HUES48 (cell line): ENCODE measurements around the gene CFD.
"Not testable (repeated sequence)": the region's sequence is repeated elsewhere in the genome, so short reads cannot be mapped to it uniquely, and the experiment has no call there.

Experiments
- H3K27ac ChIP-seq: one replicate; pipeline ENCODE4 v1.7.0; 2013; ENCODE audit warnings: low read depth, low read length, inconsistent platforms
- H3K27me3 ChIP-seq: 2 replicates; pipeline ENCODE4 v1.6.1; 2013; ENCODE audit warnings: mild to moderate bottlenecking, low read length; ENCODE audit not compliant: control insufficient read depth, insufficient read depth
- H3K36me3 ChIP-seq: 2 replicates; pipeline ENCODE4 v1.6.1; 2013; ENCODE audit warnings: low read length; ENCODE audit not compliant: control insufficient read depth, insufficient read depth
- H3K4me1 ChIP-seq: 2 replicates; pipeline ENCODE4 v1.6.1; 2013; ENCODE audit warnings: mild to moderate bottlenecking, low read length; ENCODE audit not compliant: control insufficient read depth, insufficient read depth
- H3K4me3 ChIP-seq: 2 replicates; pipeline ENCODE4 v1.5.1; 2013; ENCODE audit warnings: mild to moderate bottlenecking, low read depth, low read length
- H3K9ac ChIP-seq: 2 replicates; pipeline ENCODE4 v1.6.1; 2013; ENCODE audit warnings: mild to moderate bottlenecking, low read depth, low read length, moderate library complexity
- H3K9me3 ChIP-seq: 2 replicates; pipeline ENCODE4 v1.6.1; 2013; ENCODE audit warnings: low read length; ENCODE audit not compliant: control insufficient read depth, insufficient read depth

CFD gene

DNA sequence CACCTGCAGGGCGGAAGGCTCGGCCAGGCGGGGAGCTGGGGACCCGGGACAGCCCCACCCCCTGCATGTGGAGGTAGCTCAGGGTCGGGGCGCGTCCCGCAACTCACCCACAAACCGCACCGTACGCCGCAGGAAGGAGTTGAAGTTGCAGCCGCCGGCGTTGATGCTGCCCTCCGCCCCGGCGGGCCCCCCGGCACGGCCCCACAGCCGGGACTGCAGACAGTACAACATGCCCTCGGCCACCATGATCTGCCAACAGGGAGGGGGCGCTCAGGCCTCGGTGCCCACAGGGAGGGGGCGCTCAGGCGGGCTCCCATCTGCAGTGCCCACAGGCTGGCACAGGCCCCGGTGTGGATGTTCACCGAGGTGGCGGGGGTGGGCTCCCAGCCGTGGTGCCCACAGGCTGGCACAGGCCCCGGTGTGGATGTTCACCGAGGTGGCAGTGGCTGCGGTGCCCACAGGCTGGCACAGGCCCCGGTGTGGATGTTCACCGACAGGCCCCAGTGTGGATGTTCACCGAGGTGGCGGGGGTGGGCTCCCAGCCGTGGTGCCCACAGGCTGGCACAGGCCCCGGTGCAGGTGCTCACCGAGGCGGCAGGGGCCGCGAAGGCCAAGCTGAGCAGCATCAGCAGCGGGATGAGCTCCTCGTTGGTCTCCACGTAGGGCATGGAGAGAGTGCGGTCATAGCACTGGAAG, 44.2 kb upstream of the CFD start:
- Histone ChIP-seq H3K4me1 (no peaks in the 10 kb centered on the region), H3K4me3 (no peak overlapping the region), H3K9ac (no peak overlapping the region), H3K27ac (no peak overlapping the region), H3K36me3 (peaks cover 36% of the 10 kb centered on the region), H3K9me3 (no peaks in the 10 kb centered on the region), H3K27me3 (no peaks in the 10 kb centered on the region)

GRCh38 chr19:815775-816499, 43.5 kb upstream of the CFD start:
- H3K27me3 ChIP-seq, result no peaks in the 10 kb centered on the region
- peaks cover 29% of the 10 kb centered on the region for H3K36me3 ChIP-seq
- no peak overlapping the region for H3K4me3 ChIP-seq

DNA sequence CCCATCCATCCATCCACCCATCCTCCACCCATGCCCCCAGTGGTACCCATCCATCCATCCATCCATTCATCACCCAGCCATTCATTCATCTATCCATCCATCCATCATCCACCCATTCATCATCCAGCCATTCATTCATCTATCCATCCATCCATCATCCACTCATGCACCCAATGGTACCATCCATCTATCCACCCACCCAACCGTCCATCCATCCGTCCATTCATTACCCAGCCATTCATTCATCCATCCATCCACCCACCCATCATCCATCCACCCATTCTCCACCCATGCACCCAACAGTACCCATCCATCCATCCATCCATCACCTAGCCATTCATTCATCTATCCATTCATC, 43.0 kb upstream of the CFD start:
- peaks cover 24% of the 10 kb centered on the region for H3K36me3 ChIP-seq
- no peaks in the 10 kb centered on the region for H3K9me3 ChIP-seq
- no peaks in the 10 kb centered on the region for H3K4me1 ChIP-seq
- no peaks in the 10 kb centered on the region for H3K27me3 ChIP-seq
- no peak overlapping the region for H3K4me3 ChIP-seq
- no peak overlapping the region for H3K27ac ChIP-seq
- H3K9ac ChIP-seq, result no peak overlapping the region

More at GRCh38 chr19:815775-816499, 43.5 kb upstream of the CFD start:
- H3K9me3 ChIP-seq, result no peaks in the 10 kb centered on the region
- no peak overlapping the region for H3K27ac ChIP-seq
- no peaks in the 10 kb centered on the region for H3K4me1 ChIP-seq
- H3K9ac ChIP-seq, result no peak overlapping the region

DNA sequence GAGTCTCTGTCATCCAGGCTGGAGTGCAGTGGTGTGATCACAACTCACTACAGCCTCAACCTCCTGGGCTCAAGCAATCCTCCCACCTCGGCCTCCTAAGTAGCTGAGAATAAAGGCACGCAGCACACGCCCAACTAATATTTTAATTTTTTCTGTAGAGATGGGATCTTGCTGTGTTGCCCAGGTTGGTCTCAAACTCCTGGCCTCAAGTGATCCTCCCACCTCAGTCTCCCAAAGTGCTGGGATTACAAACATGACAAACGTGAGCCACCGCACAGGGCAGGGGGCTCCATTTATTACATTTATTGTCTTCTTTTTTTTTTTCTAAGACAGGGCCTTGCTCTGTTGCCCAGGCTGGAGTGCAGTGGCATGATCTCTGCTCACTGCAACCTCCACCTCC, 39.3 kb upstream of the CFD start:
- H3K4me1 ChIP-seq, H3K9me3 ChIP-seq, H3K27ac ChIP-seq, H3K36me3 ChIP-seq, H3K27me3 ChIP-seq, H3K9ac ChIP-seq, H3K4me3 ChIP-seq: not testable (repeated sequence)

- Histone ChIP-seq H3K36me3 (no peaks in the 10 kb centered on the region), H3K27ac (peak overlapping the region; percentile 12), H3K4me1 (no peaks in the 10 kb centered on the region), H3K27me3 (no peaks in the 10 kb centered on the region), H3K9ac (no peak overlapping the region), H3K9me3 (no peaks in the 10 kb centered on the region), H3K4me3 (peak overlapping the region; percentile 61)
Observed at GRCh38 chr19:821231-821824, 38.1 kb upstream of the CFD start.

DNA sequence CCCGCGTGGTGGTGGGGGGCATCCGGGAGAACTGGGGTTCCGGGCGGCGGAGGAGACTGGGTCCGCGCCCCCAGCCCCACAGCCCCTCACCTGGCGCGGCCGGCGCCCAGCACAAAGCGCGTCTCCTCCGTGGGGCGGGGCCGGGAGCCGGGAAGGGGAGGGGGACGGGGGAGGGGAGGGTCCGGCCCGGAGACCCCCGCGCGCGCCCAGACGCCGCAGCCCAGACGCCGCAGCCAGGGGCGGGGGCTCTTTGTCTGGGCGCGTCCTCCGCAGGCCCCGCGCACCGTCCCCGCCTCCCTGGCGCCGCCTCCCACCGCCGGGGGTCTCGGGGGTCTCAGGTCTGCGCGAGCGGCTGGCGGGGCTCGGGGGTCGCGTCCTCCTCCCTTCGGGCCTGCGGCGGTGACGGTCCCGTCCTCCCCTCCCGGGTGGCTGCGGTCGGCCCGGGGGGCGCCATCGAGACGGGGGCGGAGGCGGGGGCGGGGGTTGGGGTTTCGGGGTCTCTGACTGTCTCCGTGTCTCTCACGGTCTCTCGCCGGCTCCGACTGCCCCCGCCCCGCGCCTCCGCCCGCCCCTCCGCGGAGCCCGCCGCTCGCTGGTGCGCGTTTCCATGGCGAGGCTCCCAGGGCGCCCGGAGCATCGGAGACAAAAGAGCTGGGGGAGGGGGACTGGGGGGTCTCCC, 37.5 kb upstream of the CFD start, which contains the start of gene PLPPR3:
TSS of gene PLPPR3 (minus strand) at position 131 of the 679 bp plus-strand sequence. CDS start 396 bp downstream, outside the sequence.
- Histone ChIP-seq H3K9ac (no peak within 1 kb of the TSS), H3K9me3 (no peaks in the 10 kb centered on the region), H3K27me3 (no peaks in the 10 kb centered on the region), H3K36me3 (no peaks in the 10 kb centered on the region), H3K27ac (peak within 1 kb of the TSS; percentile 12), H3K4me1 (no peaks in the 10 kb centered on the region), H3K4me3 (peak within 1 kb of the TSS; percentile 61)

GRCh38 chr19:823565-824121, 35.8 kb upstream of the CFD start:
- H3K9ac ChIP-seq, result no peak overlapping the region
- no peak overlapping the region for H3K27ac ChIP-seq
- H3K27me3 ChIP-seq, result no peaks in the 10 kb centered on the region
- H3K36me3 ChIP-seq, result no peaks in the 10 kb centered on the region
- no peaks in the 10 kb centered on the region for H3K4me1 ChIP-seq
- no peak overlapping the region for H3K4me3 ChIP-seq
- no peaks in the 10 kb centered on the region for H3K9me3 ChIP-seq

DNA sequence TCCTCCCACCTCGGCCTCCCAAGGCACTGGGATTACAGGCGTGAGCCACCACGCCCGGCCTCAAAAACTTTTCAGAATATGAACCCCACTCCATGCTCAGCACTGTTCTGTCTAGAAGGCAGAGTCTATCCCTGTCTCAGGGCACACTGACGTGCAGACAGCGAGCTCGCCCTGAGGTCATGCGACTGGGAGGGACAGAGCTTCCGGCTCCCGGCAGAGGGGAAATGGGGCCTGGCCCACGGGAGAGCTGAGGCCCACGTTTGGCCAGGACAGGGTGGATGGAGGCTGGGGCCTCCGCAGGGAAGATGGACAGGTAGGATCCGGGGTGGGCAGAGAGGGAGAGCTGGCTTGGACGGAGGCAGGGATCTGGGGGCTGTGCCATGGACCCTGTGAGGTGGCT, 34.6 kb upstream of the CFD start:
- Histone ChIP-seq H3K9me3 (no peaks in the 10 kb centered on the region), H3K27ac (no peak overlapping the region), H3K4me1 (no peaks in the 10 kb centered on the region), H3K9ac (no peak overlapping the region), H3K4me3 (no peak overlapping the region), H3K27me3 (no peaks in the 10 kb centered on the region), H3K36me3 (no peaks in the 10 kb centered on the region)

- Histone ChIP-seq H3K4me1 (no peaks in the 10 kb centered on the region), H3K27me3 (no peaks in the 10 kb centered on the region), H3K36me3 (no peaks in the 10 kb centered on the region), H3K9me3 (no peaks in the 10 kb centered on the region), H3K27ac (no peak overlapping the region), H3K4me3 (no peak overlapping the region), H3K9ac (no peak overlapping the region)
Observed at GRCh38 chr19:825897-826644, 33.4 kb upstream of the CFD start.

- H3K27ac ChIP-seq, result no peak overlapping the region
Observed at GRCh38 chr19:827314-827709, 32.2 kb upstream of the CFD start.

More at GRCh38 chr19:827314-827709, 32.2 kb upstream of the CFD start:
- no peak overlapping the region for H3K4me3 ChIP-seq
- no peak overlapping the region for H3K9ac ChIP-seq
- H3K27me3 ChIP-seq, result no peaks in the 10 kb centered on the region
- no peaks in the 10 kb centered on the region for H3K4me1 ChIP-seq
- H3K36me3 ChIP-seq, result no peaks in the 10 kb centered on the region
- no peaks in the 10 kb centered on the region for H3K9me3 ChIP-seq
